HG03354 (cell line): Measurements from ENCODE around the gene ZNF133.
"Not testable (repeated sequence)": the region's sequence is repeated elsewhere in the genome, so short reads cannot be mapped to it uniquely, and the experiment has no call there.

Source experiments
- ATAC-seq: cut with Tn5 transposase; IDR thresholded peaks from one replicate; pipeline ENCODE4 v1.9.1; 2021; ENCODE audit warnings: mild to moderate bottlenecking; ENCODE audit not compliant: unreplicated experiment, poor library complexity, severe bottlenecking

The ZNF133 gene

GRCh38 chr20:18349749-18350148 lies 61.4 kb downstream of the ZNF133 start:
- ATAC-seq, result not testable (repeated sequence)

- ATAC-seq, result no peak
These were observed 71.5 kb downstream of the ZNF133 start for GRCh38 chr20:18359854-18360253.

GRCh38 chr20:18360635-18361034 lies 72.3 kb downstream of the ZNF133 start:
- no peak for ATAC-seq

GRCh38 chr20:18361678-18362077 lies 73.4 kb downstream of the ZNF133 start:
- ATAC-seq, result no peak

GRCh38 chr20:18362916-18363315 lies 74.6 kb downstream of the ZNF133 start:
- no peak for ATAC-seq

GRCh38 chr20:18363708-18364107 lies 75.4 kb downstream of the ZNF133 start:
- no peak for ATAC-seq

- ATAC-seq, result no peak
These were observed 76.4 kb downstream of the ZNF133 start for GRCh38 chr20:18364768-18365167.
